Endodermal cell (in vitro differentiated cells): Measurements from ENCODE around the gene NFIA. TPM values are rescaled to one million over a fixed set of nuclear protein-coding genes. Genes with fewer than 3 reads are reported as not detected.

Experiments used
- DNase-seq: peaks from one replicate; pipeline ENCODE4 v3.0.0-alpha.2; 2017
- H3K27ac ChIP-seq: 2 replicates; pipeline ENCODE4 v1.5.1; 2013; ENCODE audit warnings: mild to moderate bottlenecking, low read depth, low read length, moderate library complexity
- H3K27me3 ChIP-seq: 2 replicates; pipeline ENCODE4 v1.6.1; 2013; ENCODE audit warnings: mild to moderate bottlenecking, low read length, moderate library complexity; ENCODE audit not compliant: insufficient read depth, control insufficient read depth, poor library complexity, severe bottlenecking
- H3K36me3 ChIP-seq: 2 replicates; pipeline ENCODE4 v1.7.0; 2013; ENCODE audit warnings: mild to moderate bottlenecking, low read length, moderate library complexity; ENCODE audit not compliant: control insufficient read depth, insufficient read depth
- H3K4me1 ChIP-seq: one replicate; pipeline ENCODE4 v1.7.0; 2013; ENCODE audit warnings: low read length; ENCODE audit not compliant: control insufficient read depth, insufficient read depth
- H3K4me3 ChIP-seq: 2 replicates; pipeline ENCODE4 v1.5.1; 2013; ENCODE audit warnings: mild to moderate bottlenecking, low read length, moderate library complexity
- H3K9ac ChIP-seq: 2 replicates; pipeline ENCODE4 v1.6.1; 2013; ENCODE audit warnings: mild to moderate bottlenecking, low read length, moderate library complexity; ENCODE audit not compliant: poor library complexity, severe bottlenecking; ENCODE audit errors: extremely low read depth
- H3K9me3 ChIP-seq: 2 replicates; pipeline ENCODE4 v1.6.1; 2013; ENCODE audit warnings: mild to moderate bottlenecking, low read length, moderate library complexity; ENCODE audit not compliant: control insufficient read depth
- H3K27ac Mint-ChIP-seq: 2 replicates; pipeline ENCODE4 v1.8.0; 2020; ENCODE audit warnings: mixed read lengths
- H3K27me3 Mint-ChIP-seq: 2 replicates; pipeline ENCODE4 v1.8.0; 2021; ENCODE audit warnings: mild to moderate bottlenecking, mixed read lengths; ENCODE audit not compliant: insufficient read depth
- H3K36me3 Mint-ChIP-seq: 2 replicates; pipeline ENCODE4 v1.8.0; 2020; ENCODE audit warnings: low read depth, mixed read lengths
- H3K4me1 Mint-ChIP-seq: 2 replicates; pipeline ENCODE4 v1.8.0; 2020; ENCODE audit warnings: mixed read lengths
- H3K4me3 Mint-ChIP-seq: 2 replicates; pipeline ENCODE4 v1.8.0; 2020; ENCODE audit warnings: mild to moderate bottlenecking, moderate library complexity, mixed read lengths
- H3K9me3 Mint-ChIP-seq: 2 replicates; pipeline ENCODE4 v1.8.0; 2020; ENCODE audit warnings: mild to moderate bottlenecking, mixed read lengths
- WGBS, 2 experiments: methylation state at CpG; one replicate each; pipeline versions ENCODE4 v1.1.5 to v1.1.7; 2013; ENCODE audit warnings: missing lambda C conversion rate in 2 of 2, mixed read lengths in 1 of 2; ENCODE audit not compliant: insufficient coverage in 1 of 2, insufficient read length in 1 of 2; 5-methylcytosine and 5-hydroxymethylcytosine counted together
- total RNA-seq, 2 donors: library from RNA; stranded (reverse); fragmentation: NEBNext Ultra II Directional in 1 of 2; extraction: Animal tissue kit (Norgen Biotek cat#: 25700) in 1 of 2; gene quantifications; 2 replicates in 1 of 2; 3 replicates in 1 of 2; pipeline ENCODE4 v1.2.1, GENCODE V29; 2021
- TF ChIP-seq, protein P1 (sequence below): fragments of 200-600 bp; sonication (generic); conservative IDR thresholded peaks from 2 replicates; pipeline ENCODE4 v1.5.0; 2021; ENCODE audit warnings: antibody characterized with exemption, mild to moderate bottlenecking

The NFIA gene
- total RNA-seq, 2 donors from 2014 or later: 2.3 to 3.8 TPM

GRCh38 chr1:61332196-61332753, 249.9 kb downstream of the NFIA start:
- H3K4me1 ChIP-seq: no peaks in the 10 kb centered on the region
- H3K36me3 Mint-ChIP-seq: no peaks in the 10 kb centered on the region
- H3K27me3 Mint-ChIP-seq: no peaks in the 10 kb centered on the region
- DNase-seq: no peak
- H3K27me3 ChIP-seq: no peaks in the 10 kb centered on the region
- no peak overlapping the region for H3K9ac ChIP-seq
- H3K27ac ChIP-seq: no peak overlapping the region
- no peaks in the 10 kb centered on the region for H3K36me3 ChIP-seq
- H3K4me3 Mint-ChIP-seq: no peak overlapping the region
- H3K27ac Mint-ChIP-seq: no peak overlapping the region
- TF ChIP-seq, protein P1, sequence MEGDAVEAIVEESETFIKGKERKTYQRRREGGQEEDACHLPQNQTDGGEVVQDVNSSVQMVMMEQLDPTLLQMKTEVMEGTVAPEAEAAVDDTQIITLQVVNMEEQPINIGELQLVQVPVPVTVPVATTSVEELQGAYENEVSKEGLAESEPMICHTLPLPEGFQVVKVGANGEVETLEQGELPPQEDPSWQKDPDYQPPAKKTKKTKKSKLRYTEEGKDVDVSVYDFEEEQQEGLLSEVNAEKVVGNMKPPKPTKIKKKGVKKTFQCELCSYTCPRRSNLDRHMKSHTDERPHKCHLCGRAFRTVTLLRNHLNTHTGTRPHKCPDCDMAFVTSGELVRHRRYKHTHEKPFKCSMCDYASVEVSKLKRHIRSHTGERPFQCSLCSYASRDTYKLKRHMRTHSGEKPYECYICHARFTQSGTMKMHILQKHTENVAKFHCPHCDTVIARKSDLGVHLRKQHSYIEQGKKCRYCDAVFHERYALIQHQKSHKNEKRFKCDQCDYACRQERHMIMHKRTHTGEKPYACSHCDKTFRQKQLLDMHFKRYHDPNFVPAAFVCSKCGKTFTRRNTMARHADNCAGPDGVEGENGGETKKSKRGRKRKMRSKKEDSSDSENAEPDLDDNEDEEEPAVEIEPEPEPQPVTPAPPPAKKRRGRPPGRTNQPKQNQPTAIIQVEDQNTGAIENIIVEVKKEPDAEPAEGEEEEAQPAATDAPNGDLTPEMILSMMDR: no peak
- H3K9me3 Mint-ChIP-seq: peaks cover 1% of the 10 kb centered on the region
- H3K9me3 ChIP-seq: no peaks in the 10 kb centered on the region
- H3K4me3 ChIP-seq: no peak overlapping the region
- peaks cover 11% of the 10 kb centered on the region for H3K4me1 Mint-ChIP-seq
- WGBS, 2 experiments: 75% methylated on average over 1 of the region's 1 CpG; no CpG with 5 or more reads in 1 of the 2 experiments

- 86% methylated on average over 1 of the region's 1 CpG; no CpG with 5 or more reads in 1 of the 2 experiments for WGBS, 2 experiments
- H3K4me3 ChIP-seq: no peak overlapping the region
- no peaks in the 10 kb centered on the region for H3K9me3 ChIP-seq
- H3K36me3 ChIP-seq: no peaks in the 10 kb centered on the region
- Mint-ChIP-seq H3K27ac (no peak overlapping the region), H3K9me3 (no peaks in the 10 kb centered on the region), H3K27me3 (no peaks in the 10 kb centered on the region), H3K36me3 (no peaks in the 10 kb centered on the region), H3K4me3 (no peak overlapping the region), H3K4me1 (peaks cover 16% of the 10 kb centered on the region)
- no peak overlapping the region for H3K9ac ChIP-seq
- no peaks in the 10 kb centered on the region for H3K4me1 ChIP-seq
- TF ChIP-seq, protein P1: no peak
- no peak overlapping the region for H3K27ac ChIP-seq
- H3K27me3 ChIP-seq: no peaks in the 10 kb centered on the region
- no peak for DNase-seq
These were observed 250.4 kb downstream of the NFIA start for GRCh38 chr1:61332796-61333195.

DNA sequence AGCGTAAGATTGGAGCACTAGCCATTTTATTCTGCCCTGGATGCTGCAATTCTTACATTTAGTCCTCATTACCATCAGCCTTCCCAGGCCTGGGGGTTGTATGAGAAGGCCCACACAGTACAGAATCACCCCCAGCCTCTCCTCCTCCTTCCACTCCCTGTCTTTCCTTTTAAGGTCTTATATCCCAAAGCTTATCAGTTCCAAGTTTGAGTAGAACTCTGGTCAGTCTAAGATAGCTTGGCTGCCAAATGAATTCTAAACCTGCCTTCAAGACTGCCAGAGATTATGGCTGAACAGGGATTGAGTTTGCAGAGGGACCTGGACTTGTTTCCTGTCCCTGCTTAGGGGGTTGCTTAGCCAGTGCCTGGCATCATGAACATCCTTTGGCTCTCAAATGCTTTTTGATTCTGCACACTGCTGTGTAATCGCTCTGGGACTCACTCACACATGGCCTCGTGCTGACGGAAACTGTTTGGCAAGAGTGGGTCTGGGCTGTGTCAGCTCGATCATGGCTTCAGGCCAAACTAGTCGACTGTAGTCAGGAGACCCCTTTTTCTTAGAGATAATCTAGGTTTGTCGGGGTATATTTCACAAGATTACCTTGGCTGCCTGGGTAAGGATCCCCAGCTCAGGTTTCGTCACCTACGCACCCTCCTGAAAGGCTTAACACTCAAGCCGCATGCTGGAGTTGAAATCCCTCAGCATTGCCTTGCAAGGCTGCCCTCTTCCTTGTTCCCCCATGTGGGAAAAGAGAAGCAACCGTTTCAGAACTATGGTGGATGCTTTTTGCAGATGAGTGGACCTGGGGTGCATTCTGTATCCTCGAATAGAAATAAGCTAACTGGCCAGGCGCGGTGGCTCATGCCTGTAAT, 252.6 kb downstream of the NFIA start:
- Histone ChIP-seq H3K9ac (no peak overlapping the region), H3K27ac (no peak overlapping the region), H3K4me1 (no peaks in the 10 kb centered on the region), H3K27me3 (no peaks in the 10 kb centered on the region), H3K36me3 (no peaks in the 10 kb centered on the region), H3K9me3 (no peaks in the 10 kb centered on the region), H3K4me3 (no peak overlapping the region)
- no peak overlapping the region for H3K27ac Mint-ChIP-seq
- H3K4me1 Mint-ChIP-seq: peaks cover 23% of the 10 kb centered on the region
- no peaks in the 10 kb centered on the region for H3K36me3 Mint-ChIP-seq
- DNase-seq: no peak
- H3K9me3 Mint-ChIP-seq: no peaks in the 10 kb centered on the region
- H3K27me3 Mint-ChIP-seq: no peaks in the 10 kb centered on the region
- TF ChIP-seq, protein P1: no peak
- H3K4me3 Mint-ChIP-seq: no peak overlapping the region
- WGBS, 2 experiments: 91 to 96% methylated on average over 11 to 14 of the region's 14 CpGs
